Measurements from ENCODE around the gene ZNF23.

- no peak for TF ChIP-seq POLR2A (IDR thresholded peaks at IDR 0.05; ENCODE audit: low read depth, low read length)
- TF ChIP-seq POLR2AphosphoS5 (IDR thresholded peaks at IDR 0.05; ENCODE audit: low read depth, low read length) = no peak
- no peak for TF ChIP-seq SPI1 (IDR thresholded peaks at IDR 0.05; ENCODE audit: low read depth, low read length)
Observed at GRCh38 chr16:71421911-71422310, 40.1 kb downstream of the ZNF23 start.

Measured in GM12891 (cell line).